GM12873 (cell line): Measurements from ENCODE around the gene MICAL3.

Source experiments
- CTCF ChIP-seq: IDR thresholded peaks from 2 replicates; pipeline ENCODE4 v1.5.1; 2012; ENCODE audit warnings: low read depth, mild to moderate bottlenecking, moderate library complexity, low read length, control low read depth; ENCODE audit not compliant: insufficient read depth; ENCODE audit errors: missing control alignments

MICAL3 gene

GRCh38 chr22:17916226-17916889 lies 108.0 kb downstream of the MICAL3 start:
- TF ChIP-seq CTCF, result no peak

- TF ChIP-seq CTCF, result no peak
These were observed 108.7 kb downstream of the MICAL3 start for GRCh38 chr22:17915676-17916075.

DNA sequence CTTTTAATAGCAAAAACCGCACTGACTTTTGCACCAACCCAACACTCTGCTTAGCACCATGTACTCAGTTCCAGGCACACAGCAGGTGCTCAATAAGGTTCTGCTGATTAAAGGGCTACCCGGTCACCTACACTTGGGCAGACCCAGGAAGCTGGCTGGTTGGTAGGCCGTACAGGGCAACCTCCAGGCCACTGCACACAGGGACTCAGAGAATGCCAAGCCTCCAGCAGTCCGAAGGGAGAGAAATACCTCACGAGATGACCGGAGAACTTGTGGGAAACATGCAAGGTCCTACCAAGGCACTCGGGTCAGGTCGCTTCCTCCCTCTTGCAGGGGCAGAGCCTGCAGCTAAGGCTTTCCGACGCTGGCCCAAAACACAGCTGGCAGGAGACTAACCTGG lies 109.2 kb downstream of the MICAL3 start:
- TF ChIP-seq CTCF, result no peak

DNA sequence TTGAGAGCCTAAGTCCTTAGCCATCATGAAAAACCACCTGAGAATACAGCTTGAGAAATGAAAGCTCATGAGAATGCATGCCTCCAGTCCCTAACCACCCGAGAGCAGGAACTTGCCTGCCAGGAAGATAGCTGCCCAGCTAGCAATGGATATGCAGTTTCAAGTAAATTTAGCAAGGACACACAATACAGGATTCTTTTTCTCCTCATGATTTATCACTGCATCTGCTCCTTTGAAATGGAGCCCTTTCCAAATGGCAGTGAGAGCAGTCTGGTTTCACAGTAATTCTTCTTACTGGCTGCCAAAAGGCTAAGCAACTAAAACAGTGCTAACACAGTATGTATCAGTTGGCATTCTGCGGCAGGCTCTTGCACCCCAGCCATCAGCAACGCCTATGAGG lies 109.9 kb downstream of the MICAL3 start:
- no peak for TF ChIP-seq CTCF

DNA sequence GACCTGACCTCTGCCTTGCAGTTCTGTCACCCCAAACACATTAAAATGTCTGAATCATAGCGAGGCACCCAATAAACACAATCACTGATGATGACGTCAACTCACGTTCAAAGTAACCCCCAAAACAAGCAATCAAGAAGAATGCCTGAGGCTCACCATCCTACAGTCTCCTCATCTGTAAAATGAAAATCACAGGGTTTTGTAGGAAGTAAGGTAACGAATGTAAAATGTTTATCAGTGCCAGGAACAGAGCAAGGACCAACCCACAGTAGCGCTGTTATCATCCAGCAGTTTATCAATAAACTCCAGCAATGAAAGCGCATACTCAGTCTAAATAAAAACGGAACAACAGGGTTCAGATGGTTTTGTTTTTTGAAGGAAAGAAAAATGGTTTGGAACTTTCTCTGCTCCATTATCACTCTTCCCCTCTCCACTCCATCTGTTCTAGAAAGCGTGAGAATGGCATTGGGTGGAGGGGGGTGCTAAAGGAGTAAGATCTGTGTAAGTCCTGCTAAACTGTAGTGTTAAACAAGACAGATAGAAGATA lies 110.5 kb downstream of the MICAL3 start:
- no peak for TF ChIP-seq CTCF

- no peak for TF ChIP-seq CTCF
These were observed 111.2 kb downstream of the MICAL3 start for GRCh38 chr22:17912945-17913721.

DNA sequence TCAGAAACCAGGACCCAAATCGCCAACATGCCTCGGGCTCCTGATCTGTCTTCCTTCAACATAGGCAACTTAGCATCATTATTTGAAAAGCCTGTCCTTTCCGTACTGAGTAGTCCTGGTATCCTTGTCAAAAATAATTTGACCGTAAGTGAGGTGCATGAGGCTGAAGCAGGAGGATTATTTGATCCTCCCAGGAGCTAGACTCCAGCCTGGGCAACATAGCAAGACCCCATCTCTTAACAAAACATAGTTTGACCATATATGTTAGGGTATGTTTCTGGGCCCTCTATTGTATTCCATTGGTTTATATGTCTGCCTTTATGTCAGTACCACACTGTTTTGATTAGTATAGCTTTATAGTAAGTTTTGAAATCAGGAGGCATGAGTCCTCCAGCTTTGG lies 112.5 kb downstream of the MICAL3 start:
- TF ChIP-seq CTCF, result no peak
